IPS DF 4.7 (cell line): Measurements from ENCODE around the gene PLCD3.

Experiments
- DNase-seq: peaks from one replicate; pipeline ENCODE4 v3.0.0-alpha.2; 2013; ENCODE audit warnings: low spot score; ENCODE audit errors: extremely low read depth

PLCD3 gene

GRCh38 chr17:45117848-45118646 is 14.3 kb downstream of the PLCD3 start:
- DNase-seq, result no peak

GRCh38 chr17:45117334-45117733 is 15.0 kb downstream of the PLCD3 start:
- no peak for DNase-seq

- DNase-seq, result no peak
Measured at GRCh38 chr17:45116434-45117016, 15.8 kb downstream of the PLCD3 start.

DNA sequence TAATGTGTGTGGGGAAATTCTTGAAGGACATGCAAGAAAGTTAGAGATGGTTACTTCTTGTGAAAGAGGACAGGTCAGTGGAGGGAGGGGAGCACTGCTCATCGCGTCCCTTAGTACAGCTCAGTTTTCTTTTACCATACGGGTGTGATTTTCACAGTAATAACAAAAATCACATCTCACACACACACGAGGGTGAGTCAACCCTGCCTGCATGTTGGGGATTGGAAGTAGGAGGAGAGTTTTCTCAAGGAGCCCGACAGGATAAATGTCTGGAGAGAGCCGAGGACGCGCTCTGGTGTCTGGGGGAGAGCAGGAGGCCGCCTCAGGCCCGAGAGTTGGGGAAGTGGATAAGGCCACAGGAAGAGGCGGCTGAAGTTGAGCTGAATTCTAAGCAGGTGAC is 16.4 kb downstream of the PLCD3 start:
- DNase-seq, result no peak

DNA sequence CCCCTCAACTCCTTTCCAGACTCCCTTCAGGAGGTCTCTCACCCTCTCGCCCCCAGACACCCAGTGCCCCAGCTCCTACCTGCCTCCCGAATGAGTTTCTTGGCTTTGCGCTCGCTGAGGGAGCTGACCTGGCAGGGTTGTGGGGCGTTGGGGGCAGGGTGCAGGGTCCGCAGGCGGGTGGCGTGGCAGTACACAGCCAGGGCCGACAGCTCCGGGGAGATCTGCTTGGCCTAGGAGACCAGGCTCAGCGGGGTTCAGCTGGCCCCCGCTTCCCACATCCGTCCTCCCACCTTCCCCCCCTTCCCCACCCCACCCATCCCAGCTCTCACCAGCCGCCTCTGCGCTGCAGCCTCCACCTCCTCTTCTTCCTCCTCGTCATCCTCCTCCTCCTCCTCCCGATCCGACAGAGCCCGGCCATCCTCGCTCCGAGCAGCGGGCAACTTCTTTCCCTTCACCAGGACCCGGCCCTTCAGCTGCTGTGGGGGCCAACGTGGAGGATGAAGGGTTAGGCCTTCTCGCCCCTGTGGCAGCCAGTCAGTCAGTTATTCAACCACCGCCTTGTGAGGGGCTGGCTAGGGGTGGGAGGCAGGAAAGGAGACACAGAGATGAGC is 17.2 kb downstream of the PLCD3 start:
- no peak for DNase-seq

DNA sequence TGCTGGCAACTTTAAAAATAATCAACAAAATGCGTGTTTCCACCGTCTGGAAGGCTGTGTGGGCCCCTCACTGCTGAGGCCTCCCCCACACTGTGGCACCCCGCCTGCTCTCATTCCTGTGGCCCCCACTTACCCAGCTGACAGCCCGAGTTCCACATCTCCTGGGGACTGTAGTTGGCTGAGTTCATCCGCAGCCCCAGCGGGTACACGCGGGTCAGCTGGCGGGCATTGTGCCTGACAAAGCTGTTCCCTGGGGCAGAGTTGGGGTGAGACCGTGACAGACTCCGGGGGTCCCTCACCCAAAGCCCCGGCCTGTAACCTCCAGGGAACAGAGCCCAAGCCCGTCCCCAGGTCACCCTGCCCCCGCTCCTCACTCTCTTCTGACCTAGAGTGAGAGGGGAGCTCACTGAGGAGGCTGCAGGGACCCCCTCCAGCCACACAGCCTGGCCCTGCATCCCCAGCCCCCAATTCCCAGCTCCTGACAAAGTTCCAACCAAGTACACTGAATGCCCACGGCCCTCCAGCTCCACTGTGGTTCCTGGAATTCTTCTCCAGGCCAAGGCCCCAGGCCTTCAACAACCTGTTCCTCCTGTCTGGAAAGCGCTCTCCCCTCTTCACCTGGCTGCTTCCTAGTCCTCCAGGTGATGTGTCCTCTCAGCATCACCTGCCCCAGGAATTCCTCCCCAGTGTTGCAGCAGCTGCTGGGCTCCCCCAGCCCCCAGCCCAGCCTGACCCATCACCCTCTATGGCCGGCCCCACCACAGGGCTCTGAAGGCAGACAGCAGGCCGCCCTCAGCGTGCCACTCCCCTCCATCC is 18.0 kb downstream of the PLCD3 start:
- DNase-seq, result no peak

DNA sequence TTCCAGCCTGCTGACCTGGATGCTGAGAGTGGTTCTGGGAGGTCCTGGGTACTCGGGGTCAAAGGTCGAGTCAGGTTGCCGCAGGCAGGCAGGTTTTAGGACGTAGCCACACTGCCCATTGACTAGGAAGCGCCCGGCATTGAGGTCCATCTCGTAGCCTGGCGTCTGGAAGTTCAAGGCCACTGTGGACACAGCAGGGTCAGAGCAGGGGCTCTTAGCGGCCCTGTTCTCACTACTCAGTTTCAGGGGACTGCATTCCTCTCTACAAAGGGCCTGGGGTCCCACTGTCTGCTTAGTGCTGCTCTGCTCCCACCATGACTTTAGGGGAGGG is 18.9 kb downstream of the PLCD3 start:
- no peak for DNase-seq

DNA sequence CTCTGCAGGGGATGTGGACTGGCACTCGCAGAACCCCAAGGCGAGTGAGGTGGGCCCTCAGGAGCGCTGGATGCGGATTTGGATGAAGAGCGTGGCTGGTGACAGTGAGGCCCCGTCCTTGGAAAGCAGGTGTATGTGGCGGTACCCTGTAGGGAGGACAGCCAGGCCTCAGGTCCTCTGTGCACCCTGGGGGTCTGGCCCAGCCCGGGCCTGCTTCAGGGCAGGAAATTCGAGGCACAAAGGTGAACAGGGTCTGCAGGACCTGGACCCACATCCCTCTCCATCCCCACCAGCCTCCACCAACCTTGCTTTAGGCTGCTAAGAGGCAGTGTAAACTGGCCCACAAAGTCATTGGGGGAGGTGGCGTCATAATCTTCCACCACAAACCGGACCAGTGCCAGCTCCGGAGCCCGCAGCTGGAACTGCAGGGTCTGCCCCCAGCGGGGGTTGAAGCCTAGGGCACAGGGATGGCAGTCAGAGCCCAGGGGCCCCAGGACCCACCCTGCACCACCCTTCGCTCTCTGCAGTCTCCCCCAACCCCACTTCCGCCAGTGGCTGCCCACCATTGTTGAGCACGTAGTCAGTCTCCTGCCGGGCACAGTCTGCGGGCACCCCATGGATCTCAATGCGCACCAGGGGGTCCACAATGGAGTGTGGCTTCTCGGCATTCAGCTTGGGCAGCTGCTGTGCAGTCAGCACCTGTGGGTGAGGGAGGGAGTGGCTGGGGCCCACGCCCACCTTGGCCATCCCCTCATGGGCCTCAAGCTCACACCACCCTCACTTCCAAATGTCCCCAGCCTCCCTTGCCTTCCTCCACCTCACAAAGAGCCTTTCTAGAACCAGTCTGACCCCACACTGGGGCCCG is 19.5 kb downstream of the PLCD3 start:
- DNase-seq, result no peak

DNA sequence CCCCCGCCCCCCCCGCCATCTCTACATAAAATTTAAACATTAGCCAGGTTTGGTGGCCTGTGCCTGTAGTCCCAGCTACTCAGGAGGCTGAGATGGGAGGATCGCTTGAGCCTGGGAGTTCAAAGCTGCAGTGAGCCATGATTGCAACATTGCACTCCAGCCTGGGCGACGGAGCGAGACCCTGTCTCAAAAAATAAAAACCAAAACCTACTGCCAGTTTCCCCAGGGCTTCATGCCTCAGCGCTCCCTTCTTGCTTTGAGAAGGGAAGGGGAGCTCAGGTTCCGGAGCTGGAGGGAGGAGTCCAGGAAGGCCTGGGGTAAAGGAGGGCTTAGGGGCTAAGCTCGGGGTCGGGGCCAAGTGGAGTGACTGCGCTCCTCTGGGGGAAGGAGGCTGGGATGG is 20.5 kb downstream of the PLCD3 start:
- no peak for DNase-seq

GRCh38 chr17:45110676-45111611 is 21.4 kb downstream of the PLCD3 start:
- no peak for DNase-seq

DNA sequence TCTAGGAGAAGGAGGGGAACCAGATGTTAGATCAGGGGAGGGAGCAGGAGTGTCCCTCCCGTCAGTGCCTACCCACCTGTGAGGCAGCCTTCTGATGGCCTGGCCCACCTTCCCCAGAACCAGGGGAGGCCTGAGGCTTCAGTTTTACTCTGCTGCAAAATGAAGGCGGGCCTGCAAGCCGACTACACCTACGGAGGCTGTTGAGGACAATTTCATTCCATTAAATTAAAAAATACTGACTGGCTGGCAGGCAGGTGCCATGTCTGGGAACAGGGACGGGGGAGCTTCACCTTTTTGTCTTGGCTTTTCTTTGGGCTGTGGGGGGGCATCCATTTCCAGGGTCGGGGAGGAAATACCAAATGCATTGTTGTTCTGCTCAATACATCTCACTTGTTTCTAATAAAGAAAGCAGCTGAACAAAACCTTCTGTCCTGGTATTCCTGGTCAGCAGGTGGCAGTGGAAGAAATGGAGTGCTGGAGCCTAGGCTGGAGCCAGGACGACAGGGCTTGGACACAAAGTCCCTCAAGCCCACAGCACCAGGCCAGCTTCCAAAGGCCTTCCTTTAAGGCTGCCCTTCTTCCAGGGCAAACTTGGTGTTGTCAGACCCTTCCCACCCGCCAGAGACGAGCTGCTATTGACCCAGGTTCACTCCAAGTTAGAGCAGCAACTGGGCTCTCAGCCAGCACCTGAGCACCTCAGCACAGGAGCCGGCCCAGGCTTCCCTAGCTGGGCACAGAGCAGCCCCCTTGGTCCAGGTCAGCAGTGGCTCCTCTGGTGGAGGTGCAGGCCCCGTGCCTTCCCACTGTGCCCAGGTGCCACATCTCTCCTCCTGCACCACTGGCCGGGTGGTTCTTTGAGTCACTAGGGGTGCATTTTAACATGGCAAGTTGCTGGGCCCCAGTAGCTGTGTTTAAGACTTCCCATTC is 23.5 kb downstream of the PLCD3 start:
- no peak for DNase-seq

- no peak for DNase-seq
Measured at GRCh38 chr17:45108051-45108450, 24.3 kb downstream of the PLCD3 start.

DNA sequence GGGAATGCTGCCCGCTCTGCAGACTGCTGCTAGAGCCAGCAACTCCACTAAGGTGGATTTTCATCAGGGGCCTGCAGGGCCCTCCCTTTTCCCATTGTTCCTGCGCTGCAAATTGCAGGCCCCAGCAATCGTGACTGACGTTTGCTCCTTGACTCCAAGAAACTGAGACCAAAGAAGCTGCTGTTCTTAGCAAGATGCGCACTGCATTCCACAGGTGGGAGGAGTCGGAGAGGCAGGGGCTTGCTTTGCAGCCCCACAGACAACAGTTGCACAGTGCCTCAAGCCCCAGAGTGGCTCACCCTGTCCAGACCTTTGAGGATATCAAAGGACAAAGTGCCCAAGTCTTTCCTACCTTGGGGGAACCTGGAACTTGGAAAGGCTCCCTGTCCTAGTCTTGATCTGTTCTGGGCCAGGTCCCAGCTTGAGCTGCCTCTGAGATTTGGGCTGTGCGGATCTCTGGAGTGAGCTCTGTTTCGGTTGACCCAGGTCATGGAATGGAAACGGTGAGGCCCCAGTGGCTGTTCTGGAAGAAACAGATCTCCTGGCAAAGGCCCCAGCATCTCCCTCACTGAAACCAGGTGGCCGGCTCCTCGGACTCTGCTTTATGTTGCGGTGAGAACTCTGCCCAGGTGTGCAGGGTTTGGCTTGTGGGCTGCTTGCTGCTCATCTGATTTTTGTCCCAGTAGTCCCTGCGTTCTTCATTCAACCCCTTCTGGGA is 24.9 kb downstream of the PLCD3 start:
- no peak for DNase-seq

DNA sequence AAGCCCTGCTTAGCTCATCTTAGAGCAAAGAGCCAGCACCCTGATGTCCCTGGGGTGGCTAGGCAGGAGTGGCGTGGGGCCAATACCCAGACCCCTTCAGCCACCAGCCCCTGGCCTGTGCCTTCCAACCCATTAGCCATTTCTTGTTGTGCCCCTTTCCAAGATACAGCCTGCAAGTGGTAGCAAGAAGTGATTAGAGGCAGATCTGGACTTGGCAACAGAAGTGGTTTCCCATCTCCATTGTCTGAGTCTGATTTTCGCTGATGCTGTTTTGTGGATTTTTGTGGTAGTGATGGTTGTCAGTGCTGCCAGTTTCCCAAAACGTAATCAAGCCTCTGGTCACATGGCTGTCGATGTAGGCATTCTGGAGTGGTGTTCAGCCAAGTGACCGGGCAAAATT is 25.7 kb downstream of the PLCD3 start:
- DNase-seq, result no peak

- DNase-seq, result no peak
Measured at GRCh38 chr17:45106096-45106495, 26.2 kb downstream of the PLCD3 start.

DNA sequence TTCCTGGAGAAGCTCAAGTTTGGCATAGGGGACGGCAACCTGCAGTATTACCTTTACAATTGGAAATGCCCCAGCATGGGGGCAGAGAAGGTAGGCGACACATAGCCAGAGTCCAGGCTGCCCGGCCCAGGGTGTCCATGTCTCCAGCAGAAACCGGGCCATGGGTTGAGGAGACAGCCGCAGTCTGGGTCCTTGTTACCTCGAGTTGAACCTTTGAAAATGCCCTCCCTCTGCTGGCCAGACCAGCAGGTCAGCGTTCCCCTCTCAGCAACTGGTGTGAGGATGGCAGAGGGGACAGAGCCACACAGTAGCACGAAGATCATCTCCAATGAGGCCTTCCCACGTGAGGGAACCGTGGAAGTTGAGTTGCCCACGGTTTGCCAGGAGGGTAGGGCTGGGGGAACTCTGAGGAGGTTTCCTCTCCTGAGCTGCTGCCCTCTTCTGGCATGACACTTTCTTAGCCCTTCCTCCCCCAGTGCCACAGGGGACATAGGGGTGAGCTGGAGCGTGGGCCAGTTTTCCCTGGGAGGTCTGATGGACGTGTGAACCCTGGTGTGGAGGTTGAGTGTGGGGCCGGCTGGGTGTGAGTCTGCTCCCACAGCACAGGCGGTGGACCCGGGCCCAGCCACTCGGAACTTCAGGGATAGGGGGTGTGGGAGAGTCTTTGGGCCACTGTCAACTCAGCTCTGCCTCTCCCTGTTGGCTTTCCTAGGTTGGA is 27.2 kb downstream of the PLCD3 start:
- DNase-seq, result no peak

- DNase-seq, result no peak
Measured at GRCh38 chr17:45104497-45104896, 27.8 kb downstream of the PLCD3 start.

DNA sequence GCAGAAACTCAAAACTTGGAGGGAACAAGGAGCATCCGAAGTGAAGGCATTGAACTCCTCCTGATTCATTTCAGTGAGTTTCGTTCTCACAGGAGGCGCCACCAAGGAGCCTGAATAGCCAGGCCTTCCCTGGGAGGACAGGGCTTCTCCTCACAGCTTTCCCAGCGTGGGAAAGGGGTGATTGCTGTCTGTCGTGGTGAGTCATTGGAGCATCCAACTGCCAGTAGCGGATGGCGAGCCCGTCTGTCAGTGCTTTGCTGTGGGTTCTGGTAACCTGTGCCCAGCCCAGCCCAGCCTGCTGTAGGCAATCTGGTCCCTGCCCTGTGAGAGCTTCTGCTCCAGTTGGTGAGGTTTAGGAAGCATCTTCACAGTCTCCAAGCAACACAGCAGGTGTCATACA is 28.3 kb downstream of the PLCD3 start:
- DNase-seq, result no peak
